ENCODE results near the gene CEBPG.

Gene CEBPG

DNA sequence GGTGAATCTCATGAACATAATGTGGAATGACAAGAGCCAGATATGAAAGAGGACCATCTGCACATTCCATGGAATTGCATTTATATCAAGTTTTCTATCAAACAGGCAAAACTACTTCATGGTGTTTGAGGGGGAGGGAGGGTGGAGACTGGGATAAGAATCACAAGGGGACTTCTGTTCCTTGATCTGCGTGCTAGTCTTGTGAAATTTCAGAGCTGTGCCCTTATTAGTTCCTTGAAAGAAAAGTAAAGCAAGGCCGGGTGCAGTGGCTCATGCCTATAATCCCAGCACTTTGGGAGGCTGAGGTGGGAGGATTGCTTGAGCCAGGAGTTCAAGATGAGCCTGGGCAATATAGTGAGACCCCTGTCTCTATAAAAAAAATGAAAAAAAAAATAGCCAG, 30.2 kb upstream of the CEBPG start:
- no peak overlapping the region for H3K27ac ChIP-seq (ENCODE audit: low read length)
- DNase-seq, result no peak
- H3K4me3 ChIP-seq (ENCODE audit: low read length), result no peak overlapping the region
- no peaks in the 10 kb centered on the region for H4K20me1 ChIP-seq (ENCODE audit: insufficient read depth, low read length)
- no peaks in the 10 kb centered on the region for H3F3A ChIP-seq (ENCODE audit: insufficient read depth, low read length)
- no peaks in the 10 kb centered on the region for H3K79me2 ChIP-seq (ENCODE audit: low read length)
- no peaks in the 10 kb centered on the region for H3K36me3 ChIP-seq (replicated peaks; ENCODE audit: insufficient read depth, low read length)
- no peaks in the 10 kb centered on the region for H3K4me1 ChIP-seq (ENCODE audit: low read length)
- no peak for TF ChIP-seq EZH2 (optimal IDR thresholded peaks at IDR 0.05; ENCODE audit: low read depth, low read length)
- TF ChIP-seq, protein P1, sequence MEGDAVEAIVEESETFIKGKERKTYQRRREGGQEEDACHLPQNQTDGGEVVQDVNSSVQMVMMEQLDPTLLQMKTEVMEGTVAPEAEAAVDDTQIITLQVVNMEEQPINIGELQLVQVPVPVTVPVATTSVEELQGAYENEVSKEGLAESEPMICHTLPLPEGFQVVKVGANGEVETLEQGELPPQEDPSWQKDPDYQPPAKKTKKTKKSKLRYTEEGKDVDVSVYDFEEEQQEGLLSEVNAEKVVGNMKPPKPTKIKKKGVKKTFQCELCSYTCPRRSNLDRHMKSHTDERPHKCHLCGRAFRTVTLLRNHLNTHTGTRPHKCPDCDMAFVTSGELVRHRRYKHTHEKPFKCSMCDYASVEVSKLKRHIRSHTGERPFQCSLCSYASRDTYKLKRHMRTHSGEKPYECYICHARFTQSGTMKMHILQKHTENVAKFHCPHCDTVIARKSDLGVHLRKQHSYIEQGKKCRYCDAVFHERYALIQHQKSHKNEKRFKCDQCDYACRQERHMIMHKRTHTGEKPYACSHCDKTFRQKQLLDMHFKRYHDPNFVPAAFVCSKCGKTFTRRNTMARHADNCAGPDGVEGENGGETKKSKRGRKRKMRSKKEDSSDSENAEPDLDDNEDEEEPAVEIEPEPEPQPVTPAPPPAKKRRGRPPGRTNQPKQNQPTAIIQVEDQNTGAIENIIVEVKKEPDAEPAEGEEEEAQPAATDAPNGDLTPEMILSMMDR (IDR thresholded peaks at IDR 0.05; ENCODE audit: low read length), result no peak
- no peak for TF ChIP-seq EZH2phosphoT487 (IDR thresholded peaks at IDR 0.05; ENCODE audit: low read length)
- H3K4me2 ChIP-seq (ENCODE audit: low read depth, low read length), result no peak overlapping the region
- H3K9me2 ChIP-seq (replicated peaks; ENCODE audit: insufficient read depth, low read length), result no peaks in the 10 kb centered on the region
- H3K9ac ChIP-seq (ENCODE audit: low read length), result no peak overlapping the region
- peaks cover 73% of the 10 kb centered on the region for H3K27me3 ChIP-seq (replicated peaks; ENCODE audit: insufficient read depth, low read length)
- H3K9me3 ChIP-seq (replicated peaks; ENCODE audit: insufficient read depth, low read length), result no peaks in the 10 kb centered on the region
- no peak overlapping the region for H2AFZ ChIP-seq (ENCODE audit: low read length)

DNA sequence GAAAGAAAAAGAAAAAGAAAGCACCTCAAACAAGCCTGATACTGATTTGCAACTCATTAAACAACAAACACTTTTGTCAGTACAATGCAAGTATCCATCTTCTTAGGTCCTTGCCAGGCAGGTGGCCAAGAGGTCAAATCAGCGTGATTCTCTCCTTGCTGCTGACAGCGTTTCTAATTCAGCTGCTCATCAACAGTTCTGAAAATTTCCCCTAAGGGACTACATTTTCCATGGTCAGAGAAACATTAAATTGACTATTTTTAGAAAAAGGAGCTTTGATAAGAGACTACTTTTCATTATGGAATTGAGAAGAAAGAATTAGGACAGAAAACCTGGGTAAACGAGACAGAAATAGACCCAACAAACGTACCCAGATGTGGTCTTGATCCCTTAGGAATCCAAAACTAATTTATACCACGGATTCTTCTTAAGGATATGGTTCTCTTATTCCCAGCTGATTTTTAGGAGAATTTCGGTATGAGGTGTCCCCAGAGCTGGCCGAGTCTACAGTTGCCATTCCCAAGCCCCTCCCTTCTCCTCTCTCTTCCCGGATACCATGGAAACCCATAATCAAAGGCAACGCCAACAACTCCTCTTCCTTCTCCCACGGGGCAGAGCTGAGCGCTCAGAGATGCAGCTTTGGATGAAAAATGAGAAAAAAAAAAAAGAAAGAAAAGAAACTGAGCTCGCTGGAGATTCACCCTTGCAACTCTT, 29.5 kb upstream of the CEBPG start:
- Histone ChIP-seq H3K4me1 (ENCODE audit: low read length) (no peaks in the 10 kb centered on the region), H3K79me2 (ENCODE audit: low read length) (no peaks in the 10 kb centered on the region), H3K9ac (ENCODE audit: low read length) (no peak overlapping the region), H3K27me3 (replicated peaks; ENCODE audit: insufficient read depth, low read length) (peaks cover 72% of the 10 kb centered on the region), H3K27ac (ENCODE audit: low read length) (no peak overlapping the region), H3K9me3 (replicated peaks; ENCODE audit: insufficient read depth, low read length) (no peaks in the 10 kb centered on the region), H3K36me3 (replicated peaks; ENCODE audit: insufficient read depth, low read length) (no peaks in the 10 kb centered on the region), H4K20me1 (ENCODE audit: insufficient read depth, low read length) (no peaks in the 10 kb centered on the region), H3K4me3 (ENCODE audit: low read length) (no peak overlapping the region), H3K4me2 (ENCODE audit: low read depth, low read length) (no peak overlapping the region), H3F3A (ENCODE audit: insufficient read depth, low read length) (no peaks in the 10 kb centered on the region), H3K9me2 (replicated peaks; ENCODE audit: insufficient read depth, low read length) (no peaks in the 10 kb centered on the region), H2AFZ (ENCODE audit: low read length) (no peak overlapping the region)
- TF ChIP-seq, protein P1 (IDR thresholded peaks at IDR 0.05; ENCODE audit: low read length), result no peak
- TF ChIP-seq EZH2phosphoT487 (IDR thresholded peaks at IDR 0.05; ENCODE audit: low read length) (no peak), EZH2 (optimal IDR thresholded peaks at IDR 0.05; ENCODE audit: low read depth, low read length) (no peak)
- DNase-seq, result no peak

DNA sequence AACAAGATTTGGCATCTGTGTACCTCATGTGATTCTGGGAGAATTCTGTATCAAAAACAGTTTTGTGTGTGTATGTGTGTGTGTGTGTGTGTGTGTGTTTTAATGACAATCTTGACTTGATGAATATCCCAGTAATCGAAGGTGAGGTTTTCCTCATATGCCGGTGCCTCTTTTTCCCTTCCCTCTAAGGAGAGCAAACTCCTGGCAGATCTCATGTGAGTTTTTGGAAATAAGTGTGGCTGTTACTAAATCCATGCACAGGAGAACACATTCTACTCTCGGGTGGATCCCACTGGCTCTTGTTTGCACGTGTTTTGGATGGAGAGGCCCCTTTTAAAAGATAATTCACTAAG, 29.0 kb upstream of the CEBPG start:
- Histone ChIP-seq H3K9ac (ENCODE audit: low read length) (no peak overlapping the region), H4K20me1 (ENCODE audit: insufficient read depth, low read length) (no peaks in the 10 kb centered on the region), H3F3A (ENCODE audit: insufficient read depth, low read length) (no peaks in the 10 kb centered on the region), H3K4me2 (ENCODE audit: low read depth, low read length) (no peak overlapping the region), H3K9me3 (replicated peaks; ENCODE audit: insufficient read depth, low read length) (no peaks in the 10 kb centered on the region), H3K9me2 (replicated peaks; ENCODE audit: insufficient read depth, low read length) (no peaks in the 10 kb centered on the region), H3K4me1 (ENCODE audit: low read length) (no peaks in the 10 kb centered on the region), H3K27me3 (replicated peaks; ENCODE audit: insufficient read depth, low read length) (peaks cover 72% of the 10 kb centered on the region), H2AFZ (ENCODE audit: low read length) (no peak overlapping the region), H3K27ac (ENCODE audit: low read length) (no peak overlapping the region), H3K79me2 (ENCODE audit: low read length) (no peaks in the 10 kb centered on the region), H3K4me3 (ENCODE audit: low read length) (no peak overlapping the region), H3K36me3 (replicated peaks; ENCODE audit: insufficient read depth, low read length) (no peaks in the 10 kb centered on the region)
- DNase-seq, result no peak
- TF ChIP-seq EZH2 (optimal IDR thresholded peaks at IDR 0.05; ENCODE audit: low read depth, low read length) (no peak), EZH2phosphoT487 (IDR thresholded peaks at IDR 0.05; ENCODE audit: low read length) (no peak)
- TF ChIP-seq, protein P1 (IDR thresholded peaks at IDR 0.05; ENCODE audit: low read length), result no peak

Data from MM.1S (cell line).